Large intestine (tissue), 3 donors: Measurements from ENCODE around the gene PRUNE2. TPM values are rescaled to one million over a fixed set of nuclear protein-coding genes. Genes with fewer than 3 reads are reported as not detected.

ENCODE experiments used
- DNase-seq, 2 donors: peaks; one replicate each; pipeline versions ENCODE4 v3.0.0 to v3.0.0-alpha.2; 2013
- H3K27ac ChIP-seq: one replicate; pipeline ENCODE4 v1.5.1; 2013; ENCODE audit warnings: low read length
- H3K27me3 ChIP-seq: 2 replicates; pipeline ENCODE4 v1.6.1; 2013; ENCODE audit warnings: low read length; ENCODE audit not compliant: control insufficient read depth, insufficient read depth
- H3K36me3 ChIP-seq: 2 replicates; pipeline ENCODE4 v1.6.1; 2013; ENCODE audit warnings: low read length; ENCODE audit not compliant: control insufficient read depth, insufficient read depth
- H3K4me1 ChIP-seq: one replicate; pipeline ENCODE4 v1.6.1; 2013; ENCODE audit warnings: low read length; ENCODE audit not compliant: control insufficient read depth, insufficient read depth
- H3K4me3 ChIP-seq: one replicate; pipeline ENCODE4 v1.5.1; 2013; ENCODE audit warnings: low read length
- H3K9me3 ChIP-seq: one replicate; pipeline ENCODE4 v1.6.1; 2013; ENCODE audit warnings: mild to moderate bottlenecking, low read depth, low read length, moderate library complexity; ENCODE audit not compliant: control insufficient read depth
- WGBS: methylation state at CpG from one replicate; pipeline ENCODE4 v1.1.5; 2013; ENCODE audit warnings: low lambda C conversion rate; ENCODE audit not compliant: insufficient coverage; 5-methylcytosine and 5-hydroxymethylcytosine counted together
- polyA plus RNA-seq: library from polyadenylated mRNA; unstranded; fragments of 120-200 nt; gene quantifications from one replicate; pipeline ENCODE4 v1.2.1, GENCODE V29; 2013

Gene PRUNE2
- polyA plus RNA-seq, 1 donor: 68.1 TPM

DNA sequence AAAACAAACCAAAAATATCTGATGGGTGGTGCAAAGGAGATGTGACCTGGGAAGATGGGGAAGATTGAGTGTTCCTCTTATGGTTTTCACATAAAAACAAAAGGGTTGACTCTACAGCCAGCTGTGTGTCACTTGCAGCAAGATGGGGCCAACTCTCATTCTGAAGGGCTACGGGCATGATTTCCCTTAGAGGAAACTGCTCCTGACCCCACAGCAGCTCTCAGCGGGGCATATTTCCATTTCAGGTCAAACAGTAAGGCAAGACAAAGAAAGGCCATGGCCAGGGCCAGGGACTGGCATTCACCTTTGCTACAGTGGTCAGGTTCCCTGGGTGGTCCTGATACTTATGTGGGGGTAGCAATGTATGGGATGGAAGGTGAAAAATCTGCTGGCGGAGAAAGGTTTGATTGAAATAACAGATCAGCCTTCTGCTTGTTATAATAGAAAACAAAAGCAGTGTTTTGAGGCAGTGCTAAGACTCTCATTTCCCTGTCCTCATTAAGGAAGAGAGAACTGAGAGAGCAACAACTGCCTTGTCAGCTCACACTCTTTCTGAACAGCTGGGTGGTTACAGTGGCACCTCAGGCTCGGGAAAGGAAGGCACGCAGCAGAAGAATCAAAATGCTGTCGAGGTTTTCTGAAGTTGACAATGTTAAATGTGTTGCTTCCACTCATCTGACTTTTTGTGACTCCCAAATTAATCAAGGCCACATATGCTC, 262.4 kb downstream of the PRUNE2 start:
- no peaks in the 10 kb centered on the region for H3K9me3 ChIP-seq
- WGBS: 92% methylated on average over 2 of the region's 6 CpGs
- H3K27me3 ChIP-seq: no peaks in the 10 kb centered on the region
- H3K27ac ChIP-seq: no peak overlapping the region
- H3K4me1 ChIP-seq: peaks cover 12% of the 10 kb centered on the region
- no peak overlapping the region for H3K4me3 ChIP-seq
- H3K36me3 ChIP-seq: peaks cover 33% of the 10 kb centered on the region
- no peak for DNase-seq

DNA sequence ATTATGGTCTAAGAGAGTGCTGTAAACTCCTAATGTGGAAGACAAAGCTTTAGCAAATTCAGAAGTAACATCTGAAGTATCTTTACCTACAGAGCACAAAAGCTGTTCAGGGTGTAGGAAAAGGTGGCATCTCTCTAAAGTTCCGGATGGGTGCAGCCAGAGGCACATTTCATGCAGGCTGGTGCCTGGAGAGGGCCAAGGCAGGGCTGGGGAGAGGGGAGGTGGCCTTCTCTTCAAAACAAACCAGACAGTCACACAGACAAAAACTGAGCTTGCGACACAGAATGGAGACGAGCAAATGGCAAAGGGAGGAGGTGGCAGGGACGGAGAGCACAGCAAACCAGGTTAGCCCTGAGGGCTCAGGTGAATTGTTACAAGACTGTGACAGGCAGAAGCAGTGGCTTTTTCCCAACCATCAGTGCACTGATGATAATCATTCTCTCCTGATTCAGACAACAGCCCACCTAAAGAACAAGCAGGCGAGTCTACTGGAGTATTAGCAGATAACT, 263.2 kb downstream of the PRUNE2 start:
- Histone ChIP-seq H3K27me3 (no peaks in the 10 kb centered on the region), H3K36me3 (peaks cover 30% of the 10 kb centered on the region), H3K9me3 (no peaks in the 10 kb centered on the region), H3K4me3 (no peak overlapping the region), H3K27ac (no peak overlapping the region), H3K4me1 (peaks cover 12% of the 10 kb centered on the region)
- no peak for DNase-seq
- WGBS: no CpG with 5 or more reads among the region's 5 CpGs

DNA sequence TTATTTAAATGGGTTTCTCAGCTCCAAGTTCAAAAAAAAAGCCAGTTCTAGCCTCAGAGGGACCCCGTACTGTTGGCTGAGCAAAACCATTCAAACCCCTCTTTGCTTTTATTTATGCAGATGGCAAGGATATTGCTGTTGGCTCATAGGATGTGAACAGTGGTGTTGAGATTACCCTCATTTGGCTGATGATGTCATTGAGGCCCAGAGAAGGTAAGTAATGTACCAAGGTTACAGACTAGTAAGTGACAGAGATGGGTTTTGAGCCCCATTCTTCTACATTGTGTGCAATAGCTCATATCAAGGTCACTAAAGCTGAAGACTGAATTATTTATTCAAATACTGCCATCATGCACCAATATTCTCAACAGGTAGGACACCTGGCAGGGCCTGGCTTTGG, 263.8 kb downstream of the PRUNE2 start:
- Histone ChIP-seq H3K36me3 (peaks cover 29% of the 10 kb centered on the region), H3K27ac (no peak overlapping the region), H3K27me3 (no peaks in the 10 kb centered on the region), H3K4me3 (no peak overlapping the region), H3K4me1 (peaks cover 12% of the 10 kb centered on the region), H3K9me3 (no peaks in the 10 kb centered on the region)
- WGBS: no CpG with 5 or more reads among the region's 1 CpG
- no peak for DNase-seq

DNA sequence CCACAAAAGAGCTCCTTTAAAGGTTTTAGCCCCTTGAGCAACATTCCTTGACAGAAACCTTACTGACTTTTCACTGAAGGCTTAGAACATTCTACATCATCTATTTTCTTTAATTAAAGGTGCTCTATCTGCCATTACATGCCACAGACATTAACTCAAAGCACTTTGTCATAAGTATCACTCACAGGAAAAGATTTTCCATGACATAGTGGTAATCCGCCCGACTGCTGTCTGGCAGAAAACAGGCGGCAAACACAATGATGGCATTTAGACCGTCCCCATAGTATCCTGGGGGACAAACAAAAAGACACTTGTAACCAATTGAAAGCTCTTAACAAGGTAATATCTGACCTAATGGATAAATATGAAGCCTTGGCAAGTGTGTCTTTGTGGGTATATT, 267.9 kb downstream of the PRUNE2 start:
- 100% methylated on average over 4 of the region's 4 CpGs for WGBS
- Histone ChIP-seq H3K36me3 (peaks cover 11% of the 10 kb centered on the region), H3K27me3 (no peaks in the 10 kb centered on the region)

DNA sequence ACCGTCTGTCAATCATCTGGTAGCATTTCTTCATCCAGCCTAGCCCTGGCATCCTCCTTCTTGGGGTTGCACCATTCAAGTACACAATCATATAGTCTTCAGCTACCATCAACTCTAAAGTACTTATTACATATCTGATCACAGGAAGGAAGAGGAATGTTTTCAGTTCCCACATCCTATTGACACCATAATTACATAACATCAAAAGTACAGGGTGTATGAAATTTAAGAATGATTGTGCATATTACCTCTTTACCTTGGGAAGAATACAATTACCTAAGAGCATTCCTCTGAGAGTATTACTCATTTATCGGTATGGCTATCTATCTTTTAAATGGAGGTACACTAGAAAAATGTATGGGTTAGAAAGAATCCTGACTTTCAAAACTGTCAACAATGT, 268.5 kb downstream of the PRUNE2 start:
- Histone ChIP-seq H3K4me3 (no peak overlapping the region), H3K36me3 (peaks cover 6% of the 10 kb centered on the region), H3K4me1 (no peaks in the 10 kb centered on the region), H3K27me3 (no peaks in the 10 kb centered on the region), H3K27ac (no peak overlapping the region), H3K9me3 (no peaks in the 10 kb centered on the region)
- 56% methylated on average over 1 of the region's 2 CpGs for WGBS
- DNase-seq: no peak

More for the DNA sequence above, 267.9 kb downstream of the PRUNE2 start:
- Histone ChIP-seq H3K4me3 (no peak overlapping the region), H3K4me1 (no peaks in the 10 kb centered on the region), H3K9me3 (no peaks in the 10 kb centered on the region), H3K27ac (no peak overlapping the region)
- no peak for DNase-seq

DNA sequence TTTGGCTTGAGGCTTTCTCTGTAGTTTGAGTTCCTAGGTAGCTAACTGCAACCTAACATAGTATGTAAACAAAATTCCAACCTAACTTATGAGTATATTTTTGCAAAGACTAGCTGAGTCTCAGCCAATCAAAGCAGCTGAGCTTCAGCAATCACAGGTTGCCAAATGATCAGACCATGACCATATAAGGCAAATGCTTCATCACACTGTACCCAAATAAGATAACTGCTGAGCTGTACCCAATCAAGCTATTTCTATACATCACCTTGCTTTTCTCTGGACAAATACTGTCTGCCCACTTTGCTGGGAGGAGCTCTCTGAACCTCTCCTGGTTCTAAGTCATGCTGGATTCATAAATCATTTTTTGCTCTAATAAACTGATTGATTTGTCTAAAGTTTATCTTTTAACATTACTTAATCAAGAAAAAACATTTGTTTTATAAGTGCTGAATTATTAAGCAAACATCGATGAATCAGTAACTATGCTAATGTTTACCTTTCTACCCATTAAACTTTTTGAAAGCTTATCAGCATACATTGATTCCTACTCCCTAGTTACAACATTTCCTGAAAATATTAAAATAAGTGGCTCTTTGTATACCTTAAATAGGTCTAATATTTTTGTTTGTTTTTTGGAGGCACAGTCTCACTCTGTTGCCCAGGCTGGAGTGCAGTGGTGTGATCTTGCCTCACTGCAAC, 271.4 kb downstream of the PRUNE2 start:
- no peaks in the 10 kb centered on the region for H3K9me3 ChIP-seq
- DNase-seq: peak in 1 of 2 donors; percentile 55
- 43% methylated on average over 1 of the region's 1 CpG for WGBS
- H3K4me1 ChIP-seq: peaks cover 4% of the 10 kb centered on the region
- H3K4me3 ChIP-seq: no peak overlapping the region
- no peak overlapping the region for H3K27ac ChIP-seq
- no peaks in the 10 kb centered on the region for H3K27me3 ChIP-seq
- H3K36me3 ChIP-seq: peaks cover 2% of the 10 kb centered on the region

DNA sequence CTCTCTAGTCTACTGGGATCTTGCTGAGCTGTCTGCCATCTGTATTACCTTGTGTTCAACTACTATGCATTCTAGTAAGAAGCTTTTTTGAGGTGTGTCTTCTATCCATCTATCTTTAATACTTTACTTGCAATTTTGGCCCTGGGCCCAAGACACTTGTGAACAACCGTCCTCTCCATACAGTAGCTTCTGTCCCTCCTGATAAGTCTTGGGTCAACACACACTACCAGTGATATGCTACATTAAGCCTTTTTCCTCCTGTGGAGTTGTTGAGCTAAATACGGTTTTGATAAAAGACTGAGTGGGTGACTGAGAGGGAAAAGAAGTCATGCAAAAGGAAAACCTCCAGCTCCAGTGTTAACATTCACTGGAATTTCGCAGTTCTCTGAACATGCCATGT, 275.0 kb downstream of the PRUNE2 start:
- no peak overlapping the region for H3K27ac ChIP-seq
- no CpG with 5 or more reads among the region's 3 CpGs for WGBS
- no peak for DNase-seq
- peaks cover 6% of the 10 kb centered on the region for H3K4me1 ChIP-seq
- peaks cover 2% of the 10 kb centered on the region for H3K36me3 ChIP-seq
- H3K9me3 ChIP-seq: no peaks in the 10 kb centered on the region
- H3K27me3 ChIP-seq: no peaks in the 10 kb centered on the region
- H3K4me3 ChIP-seq: no peak overlapping the region

DNA sequence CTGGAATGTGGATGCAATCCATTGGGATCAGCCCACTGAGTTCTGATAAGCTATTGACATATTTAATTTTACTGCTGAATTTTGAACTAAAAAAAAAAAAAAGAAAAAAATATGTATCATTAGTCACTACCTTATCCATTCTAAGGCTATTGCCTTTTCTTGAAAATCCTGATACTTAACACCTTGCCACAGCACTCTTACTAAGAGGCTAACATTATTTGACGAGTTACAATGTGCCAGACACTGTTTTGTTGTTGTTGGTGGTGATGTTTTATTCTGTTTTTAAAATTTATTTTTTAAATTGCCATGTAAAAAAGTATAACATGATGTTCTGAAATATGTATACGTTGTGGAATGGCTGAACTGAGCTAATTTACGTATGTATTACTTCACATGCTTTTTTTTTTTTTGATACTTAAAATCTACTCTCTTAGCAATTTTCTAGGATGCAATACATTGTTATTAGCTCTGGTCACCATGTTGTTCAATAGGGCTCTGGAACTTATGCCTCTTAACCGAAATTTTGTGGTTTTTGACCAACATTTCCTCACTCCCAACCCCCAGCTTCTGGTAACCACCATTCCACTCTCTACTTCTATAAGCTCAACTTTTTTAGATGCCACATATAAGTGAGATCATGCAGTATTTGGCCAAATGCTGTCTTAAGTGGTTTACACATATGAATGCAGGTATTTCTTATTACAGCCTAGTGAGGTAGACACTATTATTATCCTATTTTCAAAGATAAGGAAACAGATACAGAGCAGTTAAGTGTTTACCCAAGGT, 276.5 kb downstream of the PRUNE2 start:
- Histone ChIP-seq H3K27ac (no peak overlapping the region), H3K4me3 (no peak overlapping the region), H3K9me3 (no peaks in the 10 kb centered on the region), H3K27me3 (no peaks in the 10 kb centered on the region), H3K4me1 (peaks cover 14% of the 10 kb centered on the region), H3K36me3 (peaks cover 2% of the 10 kb centered on the region)
- DNase-seq: no peak
- 94% methylated on average over 3 of the region's 4 CpGs for WGBS

DNA sequence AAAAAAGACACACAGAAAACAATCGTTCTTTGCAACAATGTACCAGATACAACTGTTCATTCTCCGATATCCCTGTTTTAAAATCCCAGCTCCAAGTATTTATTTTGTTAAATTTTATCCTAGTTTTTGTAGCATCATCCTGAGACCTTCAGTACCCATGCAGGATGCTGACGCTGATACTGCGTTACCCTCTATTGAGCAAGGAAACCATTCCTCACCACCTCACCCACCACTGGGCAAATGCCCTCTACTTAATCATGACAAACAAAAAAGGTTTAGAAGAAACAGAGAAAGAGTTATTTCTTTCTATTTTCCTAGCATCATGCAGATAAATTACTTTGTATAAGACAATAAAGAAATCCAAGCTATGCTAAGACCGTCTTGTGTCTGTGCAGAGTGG, 277.8 kb downstream of the PRUNE2 start:
- Histone ChIP-seq H3K27ac (no peak overlapping the region), H3K4me1 (peaks cover 22% of the 10 kb centered on the region), H3K4me3 (no peak overlapping the region), H3K9me3 (no peaks in the 10 kb centered on the region), H3K27me3 (no peaks in the 10 kb centered on the region), H3K36me3 (peaks cover 2% of the 10 kb centered on the region)
- 86% methylated on average over 1 of the region's 5 CpGs for WGBS
- no peak for DNase-seq

DNA sequence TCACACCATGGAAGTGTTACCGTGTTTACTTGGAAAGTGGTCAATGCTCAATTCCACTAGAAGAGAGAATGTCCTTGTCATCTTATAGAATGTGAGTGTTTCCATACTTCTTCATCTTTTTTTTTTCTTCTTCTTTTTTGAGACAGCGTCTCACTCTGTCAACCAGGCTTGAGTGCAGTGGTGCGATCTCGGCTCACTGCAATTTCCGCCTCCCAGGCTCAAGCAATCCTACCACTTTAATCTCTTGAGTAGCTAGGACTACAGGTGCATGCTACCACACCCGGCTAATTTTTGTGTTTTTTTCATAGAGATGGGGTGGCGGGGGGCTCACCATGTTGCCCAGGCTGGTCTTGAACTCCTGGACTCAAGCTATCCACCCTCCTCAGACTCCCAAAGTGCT, 278.9 kb downstream of the PRUNE2 start:
- no peak overlapping the region for H3K4me3 ChIP-seq
- no peak overlapping the region for H3K27ac ChIP-seq
- WGBS: no CpG with 5 or more reads among the region's 7 CpGs
- H3K27me3 ChIP-seq: no peaks in the 10 kb centered on the region
- no peak for DNase-seq
- peaks cover 29% of the 10 kb centered on the region for H3K4me1 ChIP-seq
- no peaks in the 10 kb centered on the region for H3K9me3 ChIP-seq
- H3K36me3 ChIP-seq: peaks cover 2% of the 10 kb centered on the region
